ENCODE data around the gene COX7C.
"Not testable (repeated sequence)": the region's sequence is repeated elsewhere in the genome, so short reads cannot be mapped to it uniquely, and the experiment has no call there.

COX7C gene

DNA sequence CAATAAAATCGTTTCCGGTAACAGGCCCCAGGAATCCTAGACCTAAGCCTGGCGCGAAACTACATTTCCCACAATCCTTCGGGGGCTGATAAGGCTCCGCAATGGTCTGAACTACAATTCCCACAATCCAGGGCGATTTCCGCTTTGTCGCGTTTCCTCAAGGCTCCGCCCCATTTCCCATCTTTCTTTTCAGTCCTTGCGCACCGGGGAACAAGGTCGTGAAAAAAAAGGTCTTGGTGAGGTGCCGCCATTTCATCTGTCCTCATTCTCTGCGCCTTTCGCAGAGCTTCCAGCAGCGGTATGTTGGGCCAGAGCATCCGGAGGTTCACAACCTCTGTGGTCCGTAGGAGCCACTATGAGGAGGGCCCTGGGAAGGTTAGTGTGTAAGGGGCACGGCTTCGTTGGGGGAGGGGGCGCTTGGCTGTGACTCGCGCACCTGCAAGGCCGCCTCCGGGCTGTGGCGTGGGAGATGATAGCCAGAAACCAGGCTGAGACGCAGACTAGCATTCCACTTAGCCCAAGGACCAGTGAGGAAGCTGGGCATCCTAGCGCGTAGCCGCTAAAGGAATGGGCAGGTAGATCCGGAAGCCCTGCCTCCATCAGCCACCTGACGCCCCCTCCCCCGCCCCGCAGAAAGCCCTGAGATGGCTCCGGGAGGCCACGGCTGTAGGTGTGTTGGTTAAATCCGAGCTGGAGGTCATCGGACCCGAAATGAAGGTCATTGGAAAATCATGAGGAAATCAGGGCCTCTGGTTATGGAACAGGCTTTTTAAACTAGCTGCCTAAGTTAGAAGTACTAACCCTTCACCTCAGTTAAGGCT is at the start of gene COX7C:
Gene COX7C (plus strand): TSS at position 186 of the 821 bp plus-strand sequence. CDS start 115 bp downstream, at position 301.
- Mint-ChIP-seq H3K27me3 (peaks cover 6% of the 10 kb centered on the region), H3K9me3 (peaks cover 4% of the 10 kb centered on the region), H3K36me3 (peaks cover 49% of the 10 kb centered on the region), H3K27ac (peak within 1 kb of the TSS; percentile 98), H3K4me1 (peaks cover 27% of the 10 kb centered on the region), H3K4me3 (peak within 1 kb of the TSS; percentile 99)
- CTCF ChIA-PET = no interaction called here
- DNase-seq = peak; percentile 96

- H3K27ac Mint-ChIP-seq, CTCF ChIA-PET, DNase-seq, H3K36me3 Mint-ChIP-seq, H3K27me3 Mint-ChIP-seq, H3K9me3 Mint-ChIP-seq, H3K4me3 Mint-ChIP-seq, H3K4me1 Mint-ChIP-seq: not testable (repeated sequence)
Observed at GRCh38 chr5:86569522-86570426, 48.0 kb upstream of the COX7C start.

GRCh38 chr5:86570427-86571083 is 47.2 kb upstream of the COX7C start:
- no peaks in the 10 kb centered on the region for H3K4me1 Mint-ChIP-seq
- H3K9me3 Mint-ChIP-seq = peaks cover 3% of the 10 kb centered on the region
- no peaks in the 10 kb centered on the region for H3K27me3 Mint-ChIP-seq
- CTCF ChIA-PET = no interaction called here
- no peak for DNase-seq
- no peak overlapping the region for H3K27ac Mint-ChIP-seq
- no peaks in the 10 kb centered on the region for H3K36me3 Mint-ChIP-seq
- no peak overlapping the region for H3K4me3 Mint-ChIP-seq

- H3K27ac Mint-ChIP-seq, DNase-seq, H3K4me3 Mint-ChIP-seq, H3K4me1 Mint-ChIP-seq, CTCF ChIA-PET, H3K36me3 Mint-ChIP-seq, H3K27me3 Mint-ChIP-seq, H3K9me3 Mint-ChIP-seq: not testable (repeated sequence)
Observed at GRCh38 chr5:86571109-86571508, 46.6 kb upstream of the COX7C start.

GRCh38 chr5:86572825-86573517 is 44.8 kb upstream of the COX7C start:
- H3K27me3 Mint-ChIP-seq = no peaks in the 10 kb centered on the region
- H3K4me3 Mint-ChIP-seq = no peak overlapping the region
- H3K36me3 Mint-ChIP-seq = no peaks in the 10 kb centered on the region
- DNase-seq = no peak
- H3K4me1 Mint-ChIP-seq = no peaks in the 10 kb centered on the region
- H3K27ac Mint-ChIP-seq = no peak overlapping the region
- peaks cover 3% of the 10 kb centered on the region for H3K9me3 Mint-ChIP-seq
- CTCF ChIA-PET = no interaction called here

GRCh38 chr5:86579502-86579901 is 38.2 kb upstream of the COX7C start:
- Mint-ChIP-seq H3K36me3 (no peaks in the 10 kb centered on the region), H3K27ac (no peak overlapping the region), H3K4me1 (no peaks in the 10 kb centered on the region)

GRCh38 chr5:86596476-86596875 is 21.3 kb upstream of the COX7C start:
- Mint-ChIP-seq H3K4me3 (no peak overlapping the region), H3K4me1 (no peaks in the 10 kb centered on the region), H3K9me3 (no peaks in the 10 kb centered on the region), H3K27ac (no peak overlapping the region), H3K27me3 (peaks cover 4% of the 10 kb centered on the region), H3K36me3 (no peaks in the 10 kb centered on the region)
- CTCF ChIA-PET = no interaction called here
- no peak for DNase-seq

More at GRCh38 chr5:86579502-86579901, 38.2 kb upstream of the COX7C start:
- Mint-ChIP-seq H3K9me3 (no peaks in the 10 kb centered on the region), H3K27me3 (no peaks in the 10 kb centered on the region), H3K4me3 (no peak overlapping the region)
- CTCF ChIA-PET = no interaction called here
- no peak for DNase-seq

DNA sequence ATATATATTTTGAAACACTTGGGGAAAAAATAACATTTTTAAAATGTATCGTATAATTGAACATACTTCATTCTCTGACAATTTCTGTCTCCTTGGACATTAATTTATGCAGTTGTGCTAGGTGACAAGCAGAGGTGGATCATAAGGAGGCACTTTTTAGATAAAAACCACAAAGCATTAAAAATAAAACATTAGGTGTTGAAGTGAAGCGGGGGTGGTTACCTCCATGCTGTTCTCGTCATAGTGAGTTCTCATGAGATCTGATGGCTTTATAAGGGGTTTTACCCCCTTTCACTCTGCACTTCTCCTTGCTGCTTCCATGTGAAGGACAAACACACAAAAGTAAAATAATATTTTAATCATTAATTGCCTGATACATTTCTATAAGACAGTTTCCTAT is 11.9 kb upstream of the COX7C start:
- H3K9me3 Mint-ChIP-seq = no peaks in the 10 kb centered on the region
- CTCF ChIA-PET = no interaction called here
- no peak for DNase-seq
- H3K27me3 Mint-ChIP-seq = no peaks in the 10 kb centered on the region
- H3K4me1 Mint-ChIP-seq = no peaks in the 10 kb centered on the region
- H3K27ac Mint-ChIP-seq = no peak overlapping the region
- no peaks in the 10 kb centered on the region for H3K36me3 Mint-ChIP-seq
- H3K4me3 Mint-ChIP-seq = no peak overlapping the region

DNA sequence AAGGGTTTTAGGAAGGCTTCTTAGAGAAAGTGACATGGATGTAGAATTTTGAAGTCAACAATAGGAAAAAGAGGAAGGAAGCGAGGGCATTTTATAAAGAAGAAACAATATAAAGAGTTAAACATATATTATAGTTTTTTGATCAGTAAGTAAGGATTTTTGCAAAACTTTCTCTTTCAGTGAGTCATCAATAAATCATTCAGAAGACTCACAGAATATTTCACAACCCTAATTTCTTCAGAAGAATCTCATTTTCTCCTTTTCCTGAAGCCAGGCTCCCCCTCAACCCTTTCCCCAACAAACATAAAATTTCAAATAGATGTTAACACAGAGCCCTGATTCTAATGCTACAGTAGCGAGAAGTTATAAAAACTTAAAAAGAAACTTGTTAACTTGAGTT is 4.3 kb upstream of the COX7C start:
- Mint-ChIP-seq H3K4me1 (peaks cover 11% of the 10 kb centered on the region), H3K27me3 (peaks cover 6% of the 10 kb centered on the region), H3K9me3 (peaks cover 4% of the 10 kb centered on the region), H3K4me3 (no peak overlapping the region), H3K27ac (no peak overlapping the region), H3K36me3 (peaks cover 9% of the 10 kb centered on the region)
- CTCF ChIA-PET = no interaction called here
- DNase-seq = no peak

- Mint-ChIP-seq H3K4me1 (peaks cover 27% of the 10 kb centered on the region), H3K9me3 (peaks cover 4% of the 10 kb centered on the region), H3K36me3 (peaks cover 43% of the 10 kb centered on the region), H3K27ac (peak overlapping the region; percentile 98), H3K27me3 (peaks cover 6% of the 10 kb centered on the region), H3K4me3 (peak overlapping the region; percentile 99)
- CTCF ChIA-PET = no interaction called here
- no peak for DNase-seq
Observed at GRCh38 chr5:86617309-86617755, 409 bp upstream of the COX7C start.

GRCh38 chr5:86623785-86624483 is 6.2 kb downstream of the COX7C start:
- Mint-ChIP-seq H3K36me3 (peaks cover 42% of the 10 kb centered on the region), H3K4me1 (peaks cover 13% of the 10 kb centered on the region), H3K9me3 (no peaks in the 10 kb centered on the region), H3K27me3 (no peaks in the 10 kb centered on the region), H3K27ac (no peak overlapping the region), H3K4me3 (no peak overlapping the region)
- DNase-seq = no peak
- CTCF ChIA-PET = no interaction called here

DNA sequence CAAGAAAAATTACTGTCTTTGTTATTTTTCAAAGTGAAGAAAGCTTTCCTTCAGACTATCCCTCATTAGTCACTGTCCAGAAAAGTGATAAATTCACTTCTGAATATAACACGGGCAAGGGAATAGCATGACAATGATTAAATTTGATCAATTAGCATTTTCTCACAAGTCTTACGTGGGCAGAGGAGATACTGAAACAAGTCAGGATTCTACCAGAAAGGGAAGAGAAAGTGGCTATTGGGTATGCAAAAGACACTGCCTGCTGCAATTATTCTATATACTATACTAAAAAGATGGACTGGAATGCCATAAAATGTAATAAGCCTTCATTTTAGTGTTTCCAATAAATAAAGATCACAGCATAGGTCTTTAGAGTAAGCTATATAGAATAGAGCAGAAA is 7.4 kb downstream of the COX7C start:
- Mint-ChIP-seq H3K27ac (no peak overlapping the region), H3K9me3 (no peaks in the 10 kb centered on the region), H3K4me1 (peaks cover 1% of the 10 kb centered on the region), H3K4me3 (no peak overlapping the region), H3K36me3 (peaks cover 30% of the 10 kb centered on the region), H3K27me3 (no peaks in the 10 kb centered on the region)
- CTCF ChIA-PET = no interaction called here
- DNase-seq = no peak

GRCh38 chr5:86626149-86626548 is 8.4 kb downstream of the COX7C start:
- Mint-ChIP-seq H3K36me3 (peaks cover 20% of the 10 kb centered on the region), H3K9me3 (no peaks in the 10 kb centered on the region), H3K4me1 (no peaks in the 10 kb centered on the region), H3K27me3 (peaks cover 4% of the 10 kb centered on the region), H3K27ac (no peak overlapping the region), H3K4me3 (no peak overlapping the region)
- CTCF ChIA-PET = no interaction called here
- no peak for DNase-seq
